HepG2 (cell line): Measurements from ENCODE around the gene TBC1D14.

Experiments
- JUN ChIP-seq: sonication (generic); formaldehyde crosslinking; IDR thresholded peaks from 2 replicates; pipeline ENCODE4 v1.4.0; 2020; ENCODE audit warnings: mild to moderate bottlenecking, missing genetic modification reagents
- MAFK ChIP-seq, 2 experiments: IDR thresholded peaks in 1 of 2; conservative IDR thresholded peaks in 1 of 2; 2 replicates each; pipeline ENCODE4 v1.6.1; 2011; ENCODE audit warnings: improper control_type of control experiment in 2 of 2, low read length in 2 of 2
- RAD21 ChIP-seq: fragments of 450-650 bp; formaldehyde crosslinking; IDR thresholded peaks from 2 replicates; pipeline ENCODE4 v1.5.0; 2020; ENCODE audit warnings: mild to moderate bottlenecking
- RBM22 ChIP-seq: fragments of 200-400 bp; formaldehyde crosslinking; optimal IDR thresholded peaks from 2 replicates; pipeline ENCODE3; 2017; ENCODE audit warnings: mild to moderate bottlenecking, low read length, moderate library complexity
- SRY ChIP-seq: sonication (generic); formaldehyde crosslinking; IDR thresholded peaks from 2 replicates; pipeline ENCODE4 v1.8.0; 2022; ENCODE audit warnings: mild to moderate bottlenecking, missing genetic modification reagents
- STAT5B ChIP-seq: sonication (generic); formaldehyde crosslinking; IDR thresholded peaks from 2 replicates; pipeline ENCODE4 v1.4.0; 2020; ENCODE audit warnings: missing genetic modification reagents
- U2AF1 ChIP-seq: fragments of 200-400 bp; formaldehyde crosslinking; optimal IDR thresholded peaks from 2 replicates; pipeline ENCODE3; 2017; ENCODE audit warnings: mild to moderate bottlenecking, low read depth, low read length
- ZBTB26 ChIP-seq: IDR thresholded peaks from 2 replicates; pipeline ENCODE4 v1.6.1; 2016; ENCODE audit warnings: missing compliant biosample characterization, missing genetic modification reagents, borderline replicate concordance
- ZFX ChIP-seq: sonication (generic); formaldehyde crosslinking; IDR thresholded peaks from 2 replicates; pipeline ENCODE4 v1.4.0; 2020; ENCODE audit warnings: mild to moderate bottlenecking, low read depth, missing genetic modification reagents, moderate library complexity
- ZNF234 ChIP-seq: sonication (generic); formaldehyde crosslinking; conservative IDR thresholded peaks from 2 replicates; pipeline ENCODE4 v1.5.1; 2020; ENCODE audit warnings: mild to moderate bottlenecking, missing genetic modification reagents
- ZNF670 ChIP-seq: sonication (generic); formaldehyde crosslinking; IDR thresholded peaks from 2 replicates; pipeline ENCODE4 v1.8.0; 2022; ENCODE audit warnings: mild to moderate bottlenecking, missing genetic modification reagents, borderline replicate concordance
- ZNF780A ChIP-seq: sonication (generic); formaldehyde crosslinking; IDR thresholded peaks from 2 replicates; pipeline ENCODE4 v1.8.0; 2022; ENCODE audit warnings: mild to moderate bottlenecking, missing genetic modification reagents, moderate library complexity
- ZNF792 ChIP-seq: IDR thresholded peaks from 2 replicates; pipeline ENCODE4 v1.6.1; 2016

- no peak for TF ChIP-seq STAT5B (CRISPR knock-in tag)
- no peak for TF ChIP-seq U2AF1
- no peak for TF ChIP-seq ZNF780A (CRISPR knock-in tag)
- no peak for TF ChIP-seq MAFK (conservative IDR thresholded peaks at IDR 0.05 in 1 of 2, IDR thresholded peaks at IDR 0.05 in 1 of 2; ENCODE audit: low read length in 2 of 2)
- no peak for TF ChIP-seq ZFX
- TF ChIP-seq ZNF792 (CRISPR knock-in tag) = no peak
- no peak for TF ChIP-seq JUN (CRISPR knock-in tag)
- no peak for TF ChIP-seq SRY (CRISPR knock-in tag)
- no peak for TF ChIP-seq ZNF670
- TF ChIP-seq RBM22 = no peak
- no peak for TF ChIP-seq RAD21 (CRISPR knock-in tag)
- TF ChIP-seq ZBTB26 (CRISPR knock-in tag) = no peak
- TF ChIP-seq ZNF234 (CRISPR knock-in tag) = no peak
These were observed 32.7 kb downstream of the TBC1D14 start for GRCh38 chr4:6942238-6942800.
